Measurements from ENCODE around the gene PHF2. TPM values are rescaled to one million over a fixed set of nuclear protein-coding genes. Genes with fewer than 3 reads are reported as not detected.

PHF2 gene
- total RNA-seq, 1 donor from 2014 or later, result 15.9 TPM

Small RNA genes within 50 kb of the gene (microRNA-seq; reads per million reads assigned to microRNA genes)
- not detected for gene MIR548AU

Other genes starting within 250 kb of the PHF2 start
- gene FAM120A, start 124.9 kb upstream of the PHF2 start, total RNA-seq, result 83.1 and 93.3 TPM in 2 replicates
- gene FAM120AOS, start 123.0 kb upstream of the PHF2 start, total RNA-seq, result 35.8 and 40.5 TPM in 2 replicates